Parathyroid adenoma (tissue), 2 donors: ENCODE data around the gene ESYT2.

Experiments
- H2AFZ ChIP-seq: fragments of 300-600 bp; sonication (generic); one replicate; pipeline ENCODE4 v1.7.0; 2017; ENCODE audit warnings: antibody characterized with exemption, mild to moderate bottlenecking
- H3K27ac ChIP-seq: fragments of 300-600 bp; sonication (generic); one replicate; pipeline ENCODE4 v1.7.0; 2017
- H3K27me3 ChIP-seq: fragments of 300-600 bp; sonication (generic); one replicate; pipeline ENCODE4 v1.7.0; 2017; ENCODE audit warnings: low read length; ENCODE audit not compliant: control insufficient read depth, insufficient read depth
- H3K36me3 ChIP-seq: fragments of 300-600 bp; sonication (generic); one replicate; pipeline ENCODE4 v1.7.0; 2017; ENCODE audit warnings: low read length; ENCODE audit not compliant: control insufficient read depth, insufficient read depth
- H3K4me1 ChIP-seq: fragments of 300-600 bp; sonication (generic); one replicate; pipeline ENCODE4 v1.7.0; 2017; ENCODE audit warnings: control low read depth
- H3K4me2 ChIP-seq: fragments of 300-600 bp; sonication (generic); one replicate; pipeline ENCODE4 v1.7.0; 2017; ENCODE audit warnings: low read length
- H3K4me3 ChIP-seq: fragments of 300-600 bp; sonication (generic); one replicate; pipeline ENCODE4 v1.7.0; 2017; ENCODE audit warnings: low read depth, low read length
- H3K79me2 ChIP-seq: fragments of 300-600 bp; sonication (generic); one replicate; pipeline ENCODE4 v1.7.0; 2017; ENCODE audit warnings: control low read depth
- H3K9ac ChIP-seq: fragments of 300-600 bp; sonication (generic); one replicate; pipeline ENCODE4 v1.7.0; 2017; ENCODE audit warnings: mild to moderate bottlenecking
- H3K9me3 ChIP-seq: fragments of 300-600 bp; sonication (generic); one replicate; pipeline ENCODE4 v1.7.0; 2017; ENCODE audit warnings: low read length; ENCODE audit not compliant: control insufficient read depth
- CTCF ChIP-seq: fragments of 300-600 bp; sonication (generic); IDR thresholded peaks from one replicate; pipeline ENCODE4 v1.7.0; 2017; ENCODE audit warnings: antibody characterized with exemption, mild to moderate bottlenecking
- donor health status: primary hyperparathyroidism.

The ESYT2 gene

GRCh38 chr7:158772916-158773315 lies 56.4 kb downstream of the ESYT2 start:
- Histone ChIP-seq H3K9ac (no peak overlapping the region), H3K79me2 (no peaks in the 10 kb centered on the region), H3K36me3 (no peaks in the 10 kb centered on the region), H3K4me1 (no peaks in the 10 kb centered on the region), H2AFZ (no peak overlapping the region), H3K9me3 (no peaks in the 10 kb centered on the region), H3K4me2 (no peak overlapping the region), H3K27me3 (no peaks in the 10 kb centered on the region), H3K4me3 (no peak overlapping the region), H3K27ac (no peak overlapping the region)
- TF ChIP-seq CTCF: no peak

GRCh38 chr7:158771213-158771834 lies 58.0 kb downstream of the ESYT2 start:
- no peak overlapping the region for H3K27ac ChIP-seq
- no peaks in the 10 kb centered on the region for H3K9me3 ChIP-seq
- H3K36me3 ChIP-seq: no peaks in the 10 kb centered on the region
- H3K4me2 ChIP-seq: no peak overlapping the region
- H3K9ac ChIP-seq: no peak overlapping the region
- no peak overlapping the region for H3K4me3 ChIP-seq
- TF ChIP-seq CTCF: no peak
- no peaks in the 10 kb centered on the region for H3K4me1 ChIP-seq
- H3K27me3 ChIP-seq: no peaks in the 10 kb centered on the region
- no peak overlapping the region for H2AFZ ChIP-seq
- H3K79me2 ChIP-seq: no peaks in the 10 kb centered on the region

- no peak for TF ChIP-seq CTCF
- Histone ChIP-seq H3K27me3 (no peaks in the 10 kb centered on the region), H3K36me3 (no peaks in the 10 kb centered on the region), H3K27ac (no peak overlapping the region), H3K4me2 (no peak overlapping the region), H3K79me2 (no peaks in the 10 kb centered on the region), H3K9me3 (no peaks in the 10 kb centered on the region), H3K9ac (no peak overlapping the region), H3K4me1 (no peaks in the 10 kb centered on the region), H2AFZ (no peak overlapping the region), H3K4me3 (no peak overlapping the region)
Observed at GRCh38 chr7:158767707-158768106, 61.6 kb downstream of the ESYT2 start.

GRCh38 chr7:158766570-158767281 lies 62.6 kb downstream of the ESYT2 start:
- H3K4me3 ChIP-seq: no peak overlapping the region
- no peaks in the 10 kb centered on the region for H3K79me2 ChIP-seq
- no peak overlapping the region for H3K9ac ChIP-seq
- H2AFZ ChIP-seq: no peak overlapping the region
- H3K4me1 ChIP-seq: no peaks in the 10 kb centered on the region
- H3K36me3 ChIP-seq: no peaks in the 10 kb centered on the region
- no peaks in the 10 kb centered on the region for H3K27me3 ChIP-seq
- H3K27ac ChIP-seq: no peak overlapping the region
- no peak overlapping the region for H3K4me2 ChIP-seq
- TF ChIP-seq CTCF: no peak
- H3K9me3 ChIP-seq: no peaks in the 10 kb centered on the region

- no peak overlapping the region for H3K9ac ChIP-seq
- no peak overlapping the region for H3K4me2 ChIP-seq
- H3K4me1 ChIP-seq: no peaks in the 10 kb centered on the region
- H3K36me3 ChIP-seq: no peaks in the 10 kb centered on the region
- no peak for TF ChIP-seq CTCF
- no peaks in the 10 kb centered on the region for H3K27me3 ChIP-seq
- H3K27ac ChIP-seq: no peak overlapping the region
- H3K9me3 ChIP-seq: no peaks in the 10 kb centered on the region
- H3K4me3 ChIP-seq: no peak overlapping the region
- no peaks in the 10 kb centered on the region for H3K79me2 ChIP-seq
- H2AFZ ChIP-seq: no peak overlapping the region
Observed at GRCh38 chr7:158765020-158765419, 64.3 kb downstream of the ESYT2 start.
